ENCODE measurements around the gene CCDC187. TPM values are rescaled to one million over a fixed set of nuclear protein-coding genes. Genes with fewer than 3 reads are reported as not detected.

CCDC187 gene
- polyA plus RNA-seq, 1 donor, result 0.06 TPM

- no peak for DNase-seq (ENCODE audit: low read depth)
Observed at GRCh38 chr9:136339958-136340310, 36.0 kb upstream of the CCDC187 start.

DNA sequence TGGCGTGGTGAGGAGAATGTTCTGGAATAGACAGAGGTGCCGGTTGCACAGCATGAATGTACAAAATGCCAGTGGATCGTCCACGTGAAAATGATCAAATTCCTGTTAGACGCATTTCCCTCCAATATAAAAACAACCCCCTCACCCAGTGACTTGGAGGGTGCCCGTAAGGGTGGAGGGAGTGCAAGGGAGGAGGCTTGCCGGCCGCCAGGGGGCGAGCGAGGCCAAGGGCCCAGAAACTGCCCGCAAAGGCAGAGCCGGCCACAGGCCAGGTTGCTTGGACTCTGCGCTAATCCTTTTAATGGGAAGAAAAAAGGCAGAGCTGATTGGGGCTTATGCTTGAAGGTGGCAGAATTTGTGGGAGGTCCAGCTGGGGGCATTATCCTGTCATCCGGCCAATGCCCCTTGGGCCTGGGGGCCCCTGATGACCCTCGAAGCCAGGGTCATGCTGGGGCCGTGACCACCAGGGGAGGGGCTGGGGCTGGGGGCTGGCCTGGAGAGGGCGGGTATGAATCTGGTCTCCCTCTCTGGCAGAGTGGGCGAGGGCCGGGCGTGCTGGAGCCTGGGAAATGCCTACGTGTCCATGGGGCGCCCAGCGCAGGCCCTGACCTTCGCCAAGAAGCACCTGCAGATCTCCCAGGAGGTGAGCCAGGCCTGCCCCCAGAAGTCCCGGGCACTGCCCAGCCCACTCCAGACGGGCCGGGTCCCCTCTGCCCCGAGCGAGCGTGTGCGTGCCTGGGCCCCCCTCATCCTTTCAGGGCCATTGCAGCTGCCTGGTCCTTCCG is 35.5 kb upstream of the CCDC187 start:
- DNase-seq (ENCODE audit: low read depth), result no peak

- no peak for DNase-seq (ENCODE audit: low read depth)
Observed at GRCh38 chr9:136338511-136338910, 34.6 kb upstream of the CCDC187 start.

GRCh38 chr9:136337416-136338395 is 33.8 kb upstream of the CCDC187 start:
- DNase-seq (ENCODE audit: low read depth), result no peak

- DNase-seq (ENCODE audit: low read depth), result no peak
Observed at GRCh38 chr9:136336881-136337280, 33.0 kb upstream of the CCDC187 start.

DNA sequence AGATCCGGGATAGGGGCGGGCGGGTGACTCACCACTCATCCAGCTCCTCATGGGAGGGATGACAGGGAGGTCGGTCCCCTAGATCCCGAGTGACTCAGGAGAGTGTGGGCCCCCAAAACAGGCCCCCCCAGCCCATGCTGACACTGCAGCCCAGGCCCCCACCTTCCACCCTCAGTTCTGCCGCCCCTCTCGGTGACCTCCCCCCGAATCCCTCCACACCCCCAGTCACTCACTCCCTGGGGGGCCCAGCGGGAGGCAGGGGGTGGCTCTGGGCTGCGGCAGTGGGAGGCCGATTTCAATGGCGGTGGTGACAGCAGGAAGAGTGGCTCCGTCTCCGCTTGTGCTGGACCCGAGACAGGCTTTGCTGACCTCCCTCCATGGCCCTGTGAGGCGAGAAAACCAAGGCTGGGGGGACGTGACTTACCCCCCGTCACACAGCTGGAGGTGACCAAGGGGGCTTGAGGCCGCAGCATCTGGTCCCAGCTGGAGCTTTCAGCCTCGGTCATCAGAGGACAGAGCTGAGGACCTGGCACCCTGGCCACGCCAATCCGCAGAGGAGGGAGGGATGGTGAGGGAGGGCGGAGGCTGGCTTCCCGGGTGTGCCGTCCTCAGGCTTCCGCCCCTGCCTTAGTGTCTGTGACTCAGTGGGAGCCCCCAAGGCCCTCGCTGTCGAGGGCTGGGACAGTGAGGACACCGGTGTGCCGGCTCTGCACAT is 32.4 kb upstream of the CCDC187 start:
- DNase-seq (ENCODE audit: low read depth), result no peak

- no peak for DNase-seq (ENCODE audit: low read depth)
Observed at GRCh38 chr9:136335296-136336155, 31.6 kb upstream of the CCDC187 start.

DNA sequence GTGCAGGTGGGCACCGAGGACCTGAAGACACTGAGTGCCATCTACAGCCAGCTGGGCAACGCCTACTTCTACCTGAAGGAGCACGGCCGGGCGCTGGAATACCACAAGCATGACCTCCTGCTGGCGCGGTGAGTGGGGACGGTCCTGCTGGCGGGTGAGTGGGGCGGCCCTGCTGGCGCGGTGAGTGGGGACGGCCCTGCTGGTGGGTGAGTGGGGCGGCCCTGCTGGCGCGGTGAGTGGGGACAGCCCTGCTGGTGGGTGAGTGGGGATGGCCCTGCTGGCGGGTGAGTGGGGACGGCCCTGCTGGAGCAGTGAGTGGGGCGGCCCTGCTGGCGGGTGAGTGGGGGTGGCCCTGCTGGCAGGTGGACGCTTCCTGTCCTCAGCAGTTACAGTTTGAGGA is 30.6 kb upstream of the CCDC187 start:
- no peak for DNase-seq (ENCODE audit: low read depth)

DNA sequence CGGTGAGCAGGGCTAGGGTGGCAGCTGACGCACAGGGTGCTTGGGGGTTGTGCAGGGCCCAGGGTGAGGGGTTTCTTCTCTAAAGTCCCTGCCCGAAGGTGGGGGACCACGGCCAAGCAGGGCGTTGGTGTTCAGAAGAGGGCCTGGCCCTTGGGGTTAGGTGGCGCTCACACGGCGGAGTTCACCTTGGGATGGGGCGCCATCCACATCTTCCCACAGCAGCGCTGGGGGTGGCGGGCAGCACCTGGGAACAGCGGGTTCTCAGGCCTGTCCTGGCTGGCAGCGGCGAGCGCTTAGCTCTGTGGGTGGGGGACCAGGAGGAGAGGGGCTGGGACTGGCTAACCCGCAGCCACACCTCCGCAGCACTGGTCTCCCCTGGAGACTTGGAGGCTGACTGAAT is 29.6 kb upstream of the CCDC187 start:
- no peak for DNase-seq (ENCODE audit: low read depth)

DNA sequence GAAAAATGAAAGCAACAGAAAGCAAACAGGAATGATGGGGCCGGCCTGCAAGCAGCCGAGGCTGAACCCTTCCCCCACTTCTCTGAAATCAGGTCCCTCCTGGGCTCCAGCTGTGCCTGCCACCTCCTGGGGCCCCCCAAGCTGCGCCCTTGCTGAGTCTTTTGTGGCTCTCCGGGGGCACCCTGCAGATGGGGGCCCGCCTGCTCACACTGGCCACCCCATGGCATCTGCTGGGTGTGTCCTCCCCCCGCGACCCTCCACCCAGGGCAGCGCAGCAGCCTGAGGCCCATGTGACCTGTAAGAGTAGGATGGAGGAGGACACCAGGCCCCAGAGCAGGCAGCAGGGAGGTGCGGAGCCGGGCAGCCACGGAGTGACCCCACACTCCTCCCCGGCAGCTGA is 29.2 kb upstream of the CCDC187 start:
- no peak for DNase-seq (ENCODE audit: low read depth)

GRCh38 chr9:136332482-136332983 is 28.6 kb upstream of the CCDC187 start:
- DNase-seq (ENCODE audit: low read depth), result no peak

DNA sequence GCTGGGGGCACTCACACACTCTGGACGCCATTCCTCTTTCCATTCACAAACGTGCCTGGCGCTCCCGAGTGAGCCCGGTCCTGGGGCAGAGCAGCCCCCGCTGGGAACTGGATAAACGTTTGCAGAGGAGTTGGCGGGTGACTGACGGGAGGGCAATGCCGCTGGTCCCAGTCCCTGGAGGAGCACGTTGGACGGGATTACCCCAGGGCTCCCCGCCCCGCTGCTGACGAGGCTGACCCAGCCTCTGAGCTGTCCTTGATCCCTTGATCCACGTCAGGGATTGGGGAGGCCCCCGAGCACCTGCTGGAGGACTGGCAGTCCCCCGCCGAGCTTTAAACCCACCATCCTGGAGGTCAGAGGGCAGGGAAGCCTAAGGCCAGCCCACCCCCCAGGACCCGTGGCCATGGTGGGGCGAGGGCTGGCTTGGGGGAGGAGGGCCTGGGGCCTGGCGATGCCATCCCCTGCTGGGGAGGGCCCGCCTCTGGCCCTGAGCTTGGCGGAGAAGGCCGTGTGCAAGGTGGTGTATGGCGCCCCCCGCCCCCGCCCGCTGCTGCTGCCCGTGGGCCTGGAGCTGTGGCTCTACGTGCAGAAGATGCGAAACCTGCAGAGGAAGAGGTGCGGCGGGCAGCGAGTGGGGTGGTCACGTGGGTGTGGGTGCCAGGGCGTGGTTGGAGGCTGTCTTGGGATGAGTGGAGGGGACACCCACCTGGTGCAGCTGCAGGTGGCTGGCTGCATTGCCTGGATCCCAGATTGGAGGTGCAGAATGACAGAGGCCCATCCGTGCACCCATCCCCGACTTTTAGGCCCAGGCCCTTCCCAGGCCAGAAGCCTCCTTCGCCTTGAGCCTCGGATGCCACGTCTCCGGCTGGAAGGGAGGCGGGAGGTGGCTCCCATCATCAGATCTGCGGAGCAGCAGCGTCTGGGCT is 27.9 kb upstream of the CCDC187 start:
- no peak for DNase-seq (ENCODE audit: low read depth)

DNA sequence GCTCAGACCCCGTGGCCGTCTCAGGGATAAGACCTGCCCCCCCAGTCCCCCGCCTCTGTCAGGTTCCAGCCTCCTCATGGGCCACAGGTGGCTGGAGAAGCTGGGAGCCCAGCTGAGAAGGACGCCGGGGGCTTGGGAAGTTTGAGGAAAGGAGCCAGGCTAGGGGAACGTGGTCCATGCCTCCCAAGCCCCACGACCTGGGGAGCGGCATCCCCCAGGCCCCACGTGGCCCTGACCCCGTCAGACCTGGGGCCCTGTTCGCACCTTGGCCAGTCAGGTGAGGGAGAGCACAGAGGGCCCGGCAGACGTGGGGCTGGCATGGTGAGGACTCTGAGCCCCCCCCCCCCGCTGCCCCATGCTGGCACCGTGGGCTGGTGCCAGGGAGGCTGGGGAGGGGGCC is 27.1 kb upstream of the CCDC187 start:
- no peak for DNase-seq (ENCODE audit: low read depth)

GRCh38 chr9:136330406-136330990 is 26.6 kb upstream of the CCDC187 start:
- no peak for DNase-seq (ENCODE audit: low read depth)

DNA sequence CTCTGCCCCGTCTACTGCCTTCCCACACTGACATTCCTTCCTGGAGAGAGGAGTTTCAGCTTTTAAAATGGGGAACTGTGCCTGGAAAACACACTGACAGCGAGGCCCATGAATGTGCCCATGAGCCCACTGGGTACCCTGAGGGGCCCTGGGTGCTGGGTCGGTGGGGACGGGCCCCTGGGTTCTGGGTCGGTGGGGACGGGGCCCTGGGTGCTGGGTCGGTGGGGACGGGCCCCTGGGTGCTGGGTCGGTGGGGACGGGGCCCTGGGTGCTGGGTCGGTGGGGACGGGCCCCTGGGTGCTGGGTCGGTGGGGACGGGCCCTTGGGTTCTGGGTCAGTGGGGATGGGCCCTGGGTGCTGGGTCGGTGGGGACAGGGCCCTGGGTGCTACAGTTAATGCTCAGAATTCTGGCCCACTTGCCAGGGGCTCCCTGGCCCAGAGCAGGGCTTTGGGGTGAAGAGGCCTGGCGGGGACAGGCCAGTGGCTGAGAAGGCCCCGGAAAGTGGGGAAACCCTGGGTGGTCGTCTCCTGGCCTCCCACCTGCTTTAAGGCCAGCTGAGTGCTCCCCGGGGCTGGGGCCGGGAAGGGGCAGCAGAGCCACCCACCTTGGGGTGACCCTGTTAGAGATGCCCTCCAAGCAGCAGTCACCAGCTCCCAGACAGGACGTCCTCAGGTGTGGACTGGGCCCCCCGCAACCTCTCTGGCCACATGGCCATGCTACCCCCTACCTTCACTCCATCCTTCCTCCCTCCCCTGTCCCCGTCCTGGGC is 25.9 kb upstream of the CCDC187 start:
- no peak for DNase-seq (ENCODE audit: low read depth)

GRCh38 chr9:136329211-136329627 is 25.3 kb upstream of the CCDC187 start:
- DNase-seq (ENCODE audit: low read depth), result no peak

- DNase-seq (ENCODE audit: low read depth), result no peak
Observed at GRCh38 chr9:136328622-136329041, 24.7 kb upstream of the CCDC187 start.

DNA sequence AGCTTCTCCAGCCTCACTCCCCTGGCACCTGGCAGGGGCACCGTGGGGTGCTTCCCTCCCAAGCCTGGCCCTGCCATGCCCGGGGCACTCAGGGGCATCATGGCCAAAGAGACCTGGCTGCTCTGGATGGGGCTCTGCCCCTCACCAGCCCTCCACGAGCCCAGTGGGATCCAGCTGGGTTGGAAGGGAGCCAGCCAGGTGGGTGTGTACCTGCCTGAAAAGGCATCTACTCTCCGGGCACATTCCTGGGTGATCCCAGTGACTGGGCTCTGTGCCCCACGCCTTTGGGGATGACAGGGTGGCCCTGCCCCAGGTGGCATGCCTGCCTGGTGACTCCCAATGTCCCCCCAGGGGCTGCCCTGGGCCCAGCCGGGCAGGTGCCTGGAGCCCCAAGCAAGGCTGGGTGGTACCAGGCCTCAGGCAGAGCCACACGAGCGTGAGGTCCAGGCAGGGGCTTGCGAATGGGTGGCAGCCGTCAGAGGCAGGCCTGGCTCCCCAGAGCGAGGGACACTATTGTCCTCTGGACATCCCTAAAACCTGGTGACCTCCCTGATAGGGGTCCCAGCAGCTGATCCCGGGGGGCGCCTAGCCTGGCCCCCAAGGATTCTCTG is 24.2 kb upstream of the CCDC187 start:
- DNase-seq (ENCODE audit: low read depth), result no peak
